GM18951 (cell line): Measurements from ENCODE around the gene SND1.

Experiments
- POLR2A ChIP-seq: IDR thresholded peaks from 4 replicates; pipeline ENCODE4 v1.6.1; 2011; ENCODE audit warnings: mild to moderate bottlenecking; ENCODE audit not compliant: insufficient read length, insufficient read depth; ENCODE audit errors: extremely low read depth
- in situ Hi-C: fragments of 300-500 bp; cut with MboI; formaldehyde crosslinking; loops from one replicate; pipeline ENCODE4 v1.12.0; 2022; ENCODE audit warnings: low sequenced_read_pairs, mixed read lengths, inconsistent platforms; ENCODE audit not compliant: unreplicated experiment

The SND1 gene

DNA sequence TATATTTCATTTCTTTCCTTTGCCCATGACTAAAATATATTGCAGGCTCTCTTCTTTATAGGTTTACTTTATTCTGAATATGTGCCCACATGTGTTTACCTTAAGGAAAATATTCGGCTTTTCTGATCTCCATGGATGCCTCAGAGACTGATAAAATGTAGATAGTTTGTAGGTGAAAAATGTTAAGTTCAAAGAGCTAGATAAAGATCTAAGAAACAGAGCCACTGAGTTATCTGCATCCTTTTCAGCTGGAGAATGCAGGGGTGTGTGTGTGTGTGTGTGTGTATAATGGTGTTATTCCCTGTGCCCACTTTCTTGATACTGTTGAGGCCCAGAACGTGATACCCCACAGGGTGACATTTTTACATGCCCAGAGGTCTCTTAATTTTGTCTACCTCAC is 228.5 kb downstream of the SND1 start:
- no peak for TF ChIP-seq POLR2A
- in situ Hi-C loops: no loop called here

DNA sequence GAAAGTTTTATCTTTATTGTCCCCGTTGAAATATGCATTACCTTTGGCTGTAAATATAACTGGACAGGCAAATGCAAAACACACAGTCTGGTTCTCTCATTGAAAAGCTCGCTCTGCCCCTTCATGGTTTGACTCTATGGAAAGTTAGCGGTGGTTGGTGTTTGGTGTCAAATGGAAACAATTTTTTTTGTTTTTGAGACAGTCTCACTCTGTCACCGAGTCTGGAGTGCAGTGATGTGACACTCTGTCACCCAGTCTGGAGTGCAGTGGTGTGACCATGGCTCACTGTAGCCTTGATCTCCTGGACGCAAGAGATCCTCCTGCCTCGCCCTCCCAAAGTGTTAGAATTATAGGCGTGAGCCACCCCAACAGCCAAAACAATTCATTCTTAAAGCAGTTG is 229.6 kb downstream of the SND1 start:
- no peak for TF ChIP-seq POLR2A
- in situ Hi-C loops: no loop called here

DNA sequence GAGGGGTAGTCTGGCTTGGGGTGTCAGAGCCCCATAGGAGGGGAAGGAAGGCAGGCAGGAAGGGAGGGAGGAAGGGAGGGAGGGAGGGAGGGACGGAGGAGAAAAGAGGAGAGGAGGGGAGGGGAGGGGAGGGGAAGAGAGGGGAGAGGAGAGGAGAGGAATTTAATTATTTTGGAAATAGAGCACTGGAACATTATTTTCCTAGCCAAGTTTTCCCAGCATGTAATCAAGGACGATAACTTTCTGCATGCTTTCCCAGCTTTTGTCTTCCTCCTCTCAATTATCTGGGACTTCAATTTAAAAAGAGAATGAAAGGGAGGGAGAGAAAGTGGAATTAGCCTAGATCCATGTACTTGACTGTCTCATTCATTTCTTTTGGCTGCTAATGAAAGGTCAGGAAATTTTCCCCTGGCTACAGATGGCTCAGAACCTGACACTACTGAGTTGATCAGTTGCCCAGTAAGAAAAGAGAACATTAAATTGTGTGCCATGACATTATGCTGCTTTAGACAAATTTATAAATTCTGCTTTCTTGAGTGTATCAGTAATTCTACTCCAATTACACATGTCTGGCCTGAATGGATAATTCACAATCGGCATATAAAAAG is 230.4 kb downstream of the SND1 start:
- no peak for TF ChIP-seq POLR2A
- in situ Hi-C loops: no loop called here

DNA sequence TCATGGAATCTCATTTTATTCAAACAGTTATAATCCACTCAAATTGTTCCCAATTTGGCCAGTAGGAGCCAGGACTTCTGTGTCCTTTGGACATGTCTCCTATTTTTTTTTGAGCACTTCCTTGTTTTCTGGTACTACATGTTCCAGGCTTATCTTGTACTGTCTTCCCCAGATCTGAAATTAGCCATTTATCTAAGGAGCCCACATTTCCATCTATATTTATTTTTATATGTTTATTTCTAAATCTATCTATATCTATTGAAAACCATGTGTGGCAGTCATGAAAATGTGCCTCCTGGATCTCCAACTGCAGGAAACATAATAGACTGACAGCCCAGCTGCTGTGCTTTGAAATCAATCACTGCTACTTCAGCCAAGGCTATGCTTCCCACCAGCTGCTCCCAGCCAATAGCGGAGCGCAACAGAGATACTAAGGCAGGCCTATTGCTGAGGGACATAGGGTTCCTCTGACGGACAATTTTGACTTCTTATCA is 232.1 kb downstream of the SND1 start:
- in situ Hi-C loops: no loop called here

DNA sequence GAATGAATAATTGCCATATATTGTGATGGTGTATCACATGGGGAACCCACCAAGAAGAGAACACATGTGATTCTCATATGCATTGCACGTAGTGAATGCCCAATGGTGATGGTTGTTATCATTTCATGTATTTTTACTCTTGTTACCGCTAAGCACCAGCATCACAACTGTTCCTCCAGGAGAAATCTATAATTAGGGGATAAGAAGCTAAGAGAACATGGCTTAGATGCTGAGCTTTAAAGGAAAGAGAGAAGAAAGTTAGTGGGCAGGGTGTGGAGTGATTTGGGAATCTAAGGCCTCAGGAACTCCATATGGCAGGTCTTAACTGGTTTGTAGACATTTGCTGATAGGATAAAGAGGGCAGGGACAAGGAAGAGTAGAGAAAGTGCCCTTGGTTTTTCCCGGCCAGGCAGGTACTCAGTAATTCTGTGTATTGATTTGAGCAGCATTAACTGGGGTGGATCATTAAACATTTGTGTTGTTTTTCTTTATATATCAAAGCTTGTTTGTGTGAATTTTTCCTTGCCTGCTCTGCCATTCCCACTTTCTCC is 233.3 kb downstream of the SND1 start:
- in situ Hi-C loops: no loop called here
- no peak for TF ChIP-seq POLR2A

More for the DNA sequence above, 232.1 kb downstream of the SND1 start:
- no peak for TF ChIP-seq POLR2A

DNA sequence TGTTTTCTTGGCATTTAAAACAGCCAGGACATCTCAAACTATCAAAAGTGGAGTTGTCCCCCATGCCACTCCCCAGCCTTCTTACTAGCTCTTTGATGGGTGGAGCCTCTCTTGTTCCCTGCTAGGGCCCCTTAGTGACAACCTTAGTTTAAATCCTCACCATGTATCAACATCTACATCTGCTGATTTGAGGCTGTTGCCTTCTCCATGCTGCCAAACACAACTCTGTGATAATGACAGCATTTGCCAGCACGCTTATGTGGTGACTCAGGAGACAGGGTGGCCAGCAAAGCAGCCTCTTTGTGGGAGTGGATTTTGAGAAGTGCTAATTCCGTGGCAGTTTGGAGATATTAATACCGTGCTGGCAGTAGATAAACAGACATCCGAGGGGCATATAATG is 233.8 kb downstream of the SND1 start:
- in situ Hi-C loops: no loop called here
- no peak for TF ChIP-seq POLR2A

DNA sequence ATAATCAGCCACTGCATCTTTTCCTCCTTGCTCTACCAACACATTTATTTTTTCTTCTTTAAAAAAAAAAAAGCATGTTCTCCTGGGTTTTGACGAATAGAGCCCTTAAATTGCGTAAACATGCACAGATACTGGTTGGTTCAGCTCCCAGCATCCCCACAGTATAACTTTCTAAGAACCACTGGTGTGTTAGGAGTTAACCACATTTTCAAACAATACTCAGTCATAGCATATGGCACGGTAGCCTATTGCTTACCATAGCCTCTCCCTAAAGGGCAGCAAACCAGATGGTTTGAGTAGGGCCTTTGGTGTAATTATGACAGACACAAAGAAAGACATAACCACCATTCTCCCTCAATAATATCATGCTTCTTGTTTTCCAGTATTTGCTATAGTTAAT is 234.3 kb downstream of the SND1 start:
- in situ Hi-C loops: no loop called here
- no peak for TF ChIP-seq POLR2A

DNA sequence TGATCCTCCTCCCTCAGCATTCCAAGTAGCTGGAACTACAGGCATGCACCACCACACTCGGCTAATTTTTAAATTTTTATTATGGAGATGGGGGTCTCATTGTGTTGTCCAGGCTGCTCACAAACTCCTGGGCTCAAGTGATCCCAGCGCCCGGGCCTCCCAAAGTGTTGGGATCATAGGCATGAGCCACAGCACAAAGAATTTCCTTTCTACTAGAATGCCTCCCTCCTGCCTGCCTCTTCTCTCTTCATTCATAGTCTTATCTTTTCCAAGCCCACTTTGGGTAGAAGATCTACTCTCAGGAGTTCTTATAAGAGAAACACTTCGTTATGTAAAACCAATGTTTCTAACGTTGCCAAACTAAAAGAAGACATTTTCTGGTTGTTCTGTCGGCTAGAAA is 235.1 kb downstream of the SND1 start:
- TF ChIP-seq POLR2A: no peak
- in situ Hi-C loops: no loop called here

DNA sequence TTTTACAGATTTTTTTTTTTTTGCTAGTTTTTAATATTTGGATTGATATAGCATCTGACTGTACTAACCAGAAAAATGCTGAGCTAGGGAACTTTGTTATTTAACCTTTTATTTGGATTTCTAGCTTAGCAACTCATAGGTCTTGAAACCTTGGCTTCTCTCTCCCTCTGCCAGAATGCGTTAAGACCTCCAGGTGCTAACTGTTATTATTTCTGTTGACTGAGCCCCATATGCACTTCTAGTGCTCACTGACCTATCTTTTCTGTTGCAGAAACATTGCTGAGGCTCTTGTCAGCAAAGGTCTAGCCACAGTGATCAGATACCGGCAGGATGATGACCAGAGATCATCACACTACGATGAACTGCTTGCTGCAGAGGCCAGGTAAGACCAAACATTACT is 235.6 kb downstream of the SND1 start:
- TF ChIP-seq POLR2A: no peak
- in situ Hi-C loops: no loop called here

DNA sequence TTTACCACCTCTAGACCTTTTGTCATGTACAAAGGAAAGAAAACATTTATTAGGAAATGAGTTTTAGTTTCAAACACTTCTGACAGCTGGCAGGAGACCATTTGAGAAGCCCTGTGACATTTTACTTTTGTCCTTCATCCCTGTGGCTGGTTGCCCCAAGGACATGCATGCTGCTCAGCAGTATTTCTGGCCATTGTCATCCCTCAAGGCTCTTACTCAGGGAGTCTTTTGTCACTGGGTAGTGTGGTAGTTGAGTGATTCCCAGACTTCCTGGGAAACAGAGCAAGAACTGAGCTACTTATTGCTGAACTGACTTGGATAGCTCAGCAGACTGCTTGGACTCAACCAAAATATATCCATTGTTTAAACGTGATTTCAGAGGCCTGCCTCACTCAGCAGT is 236.4 kb downstream of the SND1 start:
- no peak for TF ChIP-seq POLR2A
- in situ Hi-C loops: no loop called here

DNA sequence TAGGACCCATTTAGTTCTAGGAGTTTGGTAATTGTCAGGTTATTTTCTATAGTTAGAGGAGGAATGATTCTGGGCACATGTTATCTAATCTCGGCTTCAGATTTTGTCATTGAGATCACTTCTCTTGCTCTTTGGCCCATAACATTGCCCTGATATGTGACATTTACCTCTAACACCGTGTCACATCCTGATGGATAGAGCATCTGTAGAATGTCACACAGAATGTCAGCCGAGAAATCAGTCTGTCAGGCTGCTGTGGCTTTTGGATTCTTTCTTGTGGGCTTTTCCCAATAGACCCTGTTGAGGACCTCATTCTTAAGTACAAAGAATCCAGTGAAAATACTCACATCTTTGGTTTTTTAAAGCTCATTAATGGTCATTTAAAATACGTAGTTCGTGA is 236.8 kb downstream of the SND1 start:
- no peak for TF ChIP-seq POLR2A
- in situ Hi-C loops: no loop called here

DNA sequence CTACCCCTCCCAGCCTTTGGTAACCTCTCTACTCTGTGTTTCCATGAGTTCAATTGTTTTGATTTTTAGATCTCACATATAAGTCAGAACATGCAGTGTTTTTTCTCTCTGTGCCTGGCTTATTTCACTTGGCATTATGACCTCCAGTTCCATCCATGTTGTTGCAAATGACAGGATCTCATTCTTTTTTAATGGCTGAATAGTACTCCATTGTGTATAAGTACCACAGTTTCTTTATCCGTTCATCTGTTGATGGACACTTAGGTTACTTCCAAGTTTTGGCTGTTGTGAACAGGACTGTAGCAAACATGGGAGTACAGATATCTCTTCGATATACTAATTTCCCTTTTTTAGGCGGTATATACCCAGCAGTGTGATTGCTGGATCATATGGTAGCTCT is 237.7 kb downstream of the SND1 start:
- TF ChIP-seq POLR2A: no peak
- in situ Hi-C loops: no loop called here

DNA sequence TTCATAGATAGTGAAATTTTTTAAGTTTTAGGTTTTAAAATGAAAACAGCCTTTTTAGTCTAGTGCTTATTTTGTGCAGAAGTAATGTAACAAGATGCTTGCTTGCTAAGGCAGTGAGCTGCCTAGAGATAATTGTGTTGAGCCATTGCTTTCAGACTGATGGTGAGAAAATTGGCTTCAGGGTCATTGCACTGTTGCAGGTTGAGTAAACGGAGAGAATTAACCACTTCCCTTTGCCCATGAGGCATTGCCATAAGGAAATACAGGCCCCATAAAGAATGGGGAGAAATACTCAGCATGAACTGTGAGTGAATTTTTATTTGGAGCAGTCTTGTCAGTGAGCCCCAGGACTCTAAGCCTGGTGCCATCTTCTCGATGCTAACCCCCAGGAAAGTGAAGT is 238.7 kb downstream of the SND1 start:
- in situ Hi-C loops: no loop called here
- TF ChIP-seq POLR2A: no peak

DNA sequence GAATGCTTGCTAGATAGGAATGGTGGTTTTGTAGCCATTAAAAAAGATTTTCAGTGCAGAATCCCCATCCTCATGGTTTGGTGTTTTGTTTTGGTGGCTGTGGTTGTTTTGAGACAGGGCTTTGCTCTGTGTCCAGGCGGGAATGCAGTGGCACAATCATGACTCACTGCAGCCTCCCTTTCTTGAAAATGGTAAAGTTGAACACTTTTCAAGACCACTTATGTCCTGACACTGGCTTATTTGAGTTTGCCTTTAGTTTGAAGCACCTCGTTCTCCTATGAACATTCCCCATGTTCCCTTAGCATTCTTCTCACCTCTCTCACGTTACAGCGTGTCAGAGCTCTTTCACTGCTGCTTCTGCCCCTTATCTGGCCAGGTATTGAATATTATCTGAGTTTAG is 239.2 kb downstream of the SND1 start:
- in situ Hi-C loops: no loop called here

DNA sequence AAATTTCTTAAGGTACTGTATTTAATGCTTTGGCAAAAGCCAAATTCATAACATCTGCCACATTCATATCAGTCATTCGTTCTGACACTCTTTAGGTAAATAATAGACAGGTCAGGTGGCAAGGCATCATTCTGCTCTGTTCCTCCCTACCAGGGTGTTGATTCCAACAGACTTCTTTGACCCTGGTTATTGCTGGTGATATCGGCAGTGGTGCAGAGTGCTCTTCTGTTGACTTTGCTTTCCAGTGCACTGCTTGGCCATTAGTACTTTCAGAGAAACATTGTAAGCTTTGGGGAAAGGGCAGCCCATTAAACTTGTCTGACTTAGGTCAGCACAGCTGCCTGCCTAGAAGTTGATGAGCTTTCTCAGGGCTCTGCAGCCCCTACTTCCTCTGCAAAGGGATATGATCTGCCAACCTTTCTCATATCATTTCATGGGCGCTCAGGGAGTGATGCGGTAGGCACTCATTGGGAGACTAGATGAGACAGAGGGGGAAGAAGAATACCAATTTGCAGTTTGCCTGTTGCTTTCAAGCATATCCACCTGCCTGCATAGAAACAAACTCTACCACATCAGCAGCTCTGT is 240.0 kb downstream of the SND1 start:
- no peak for TF ChIP-seq POLR2A
- in situ Hi-C loops: no loop called here

More for the DNA sequence above, 239.2 kb downstream of the SND1 start:
- no peak for TF ChIP-seq POLR2A
